GM18520 (cell line): ENCODE data around the gene DNMT3A.

Experiments
- ATAC-seq: cut with Tn5 transposase; IDR thresholded peaks from one replicate; pipeline ENCODE4 v1.9.1; 2021; ENCODE audit not compliant: unreplicated experiment

The DNMT3A gene

DNA sequence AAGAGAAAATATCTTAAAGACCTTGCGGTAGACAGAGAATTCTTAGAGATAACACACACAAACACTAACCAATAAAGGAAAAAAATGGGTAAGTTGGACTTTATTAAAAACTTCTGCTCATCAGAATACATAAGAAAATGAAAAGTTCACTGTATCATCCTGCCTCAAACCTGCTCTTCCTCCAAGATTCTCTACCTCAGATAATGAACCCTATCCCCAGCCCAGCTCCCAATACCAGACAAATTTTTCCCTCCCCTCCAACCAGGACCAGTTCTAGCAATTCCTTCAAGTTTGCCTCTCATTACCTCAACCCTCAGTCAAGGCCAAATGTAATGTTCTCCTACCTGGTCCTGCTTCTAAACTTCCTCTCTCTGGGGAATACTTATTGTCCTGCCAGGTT lies 79.4 kb downstream of the DNMT3A start:
- no peak for ATAC-seq

DNA sequence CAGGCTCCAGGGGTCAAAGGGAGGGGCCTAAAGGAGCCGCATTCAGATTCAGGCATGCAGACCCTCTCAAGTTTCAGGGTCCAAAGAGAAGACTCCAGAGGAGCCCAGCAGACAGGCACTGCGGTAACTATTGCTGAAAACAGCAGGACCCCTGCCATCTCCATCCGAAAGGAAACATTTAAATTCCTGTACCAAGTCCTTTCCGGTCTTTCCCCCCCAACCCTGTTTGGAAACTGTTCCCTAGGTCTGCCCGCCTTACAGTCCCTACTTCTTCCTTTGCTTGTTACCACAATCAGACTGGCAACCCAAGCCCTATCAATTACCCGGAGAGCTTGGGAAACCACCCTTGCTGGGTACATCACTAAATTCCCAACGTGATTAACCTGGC lies 82.0 kb downstream of the DNMT3A start:
- no peak for ATAC-seq

DNA sequence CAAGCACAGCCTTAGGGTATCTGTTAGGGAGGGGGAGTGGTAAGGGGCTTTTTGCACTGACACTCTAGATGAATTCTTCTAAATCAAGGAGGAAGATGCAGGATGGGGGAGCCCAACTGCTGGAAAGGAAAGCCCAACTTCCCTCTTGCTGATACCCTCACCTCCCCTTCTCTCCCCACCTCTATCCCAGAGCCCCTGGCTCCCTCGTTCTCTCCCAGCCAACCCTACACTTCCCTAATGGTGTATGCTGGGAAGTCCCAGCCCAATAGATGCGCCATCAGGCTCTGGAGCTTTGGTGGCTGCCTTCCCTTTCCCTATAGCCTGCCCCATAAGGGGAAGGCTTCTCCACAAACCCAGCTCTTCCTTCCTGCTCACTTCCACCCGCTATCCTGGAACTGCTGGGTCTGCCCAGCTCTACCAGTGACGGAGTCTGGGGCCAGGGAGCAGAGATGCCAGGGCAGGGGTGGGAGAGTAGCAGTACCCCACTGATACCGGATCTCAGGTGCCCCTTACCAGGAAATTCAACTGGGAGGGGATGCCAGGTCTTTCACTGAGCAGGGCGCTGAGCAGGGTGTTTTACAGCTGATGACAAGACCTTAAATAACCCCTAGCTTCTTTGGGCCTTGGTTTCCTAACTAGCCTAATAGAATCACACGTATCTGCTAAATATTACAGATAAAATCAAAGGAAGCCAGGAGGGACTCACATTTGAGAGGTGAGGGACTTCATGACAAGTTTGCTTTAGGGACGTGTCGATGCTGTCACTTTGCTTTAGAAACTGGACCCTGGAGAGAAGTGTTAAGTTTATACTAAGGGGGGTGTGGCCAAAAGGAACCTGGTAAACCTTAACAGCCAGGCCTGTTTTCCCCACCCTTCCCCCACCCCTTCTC lies 82.6 kb downstream of the DNMT3A start:
- no peak for ATAC-seq

DNA sequence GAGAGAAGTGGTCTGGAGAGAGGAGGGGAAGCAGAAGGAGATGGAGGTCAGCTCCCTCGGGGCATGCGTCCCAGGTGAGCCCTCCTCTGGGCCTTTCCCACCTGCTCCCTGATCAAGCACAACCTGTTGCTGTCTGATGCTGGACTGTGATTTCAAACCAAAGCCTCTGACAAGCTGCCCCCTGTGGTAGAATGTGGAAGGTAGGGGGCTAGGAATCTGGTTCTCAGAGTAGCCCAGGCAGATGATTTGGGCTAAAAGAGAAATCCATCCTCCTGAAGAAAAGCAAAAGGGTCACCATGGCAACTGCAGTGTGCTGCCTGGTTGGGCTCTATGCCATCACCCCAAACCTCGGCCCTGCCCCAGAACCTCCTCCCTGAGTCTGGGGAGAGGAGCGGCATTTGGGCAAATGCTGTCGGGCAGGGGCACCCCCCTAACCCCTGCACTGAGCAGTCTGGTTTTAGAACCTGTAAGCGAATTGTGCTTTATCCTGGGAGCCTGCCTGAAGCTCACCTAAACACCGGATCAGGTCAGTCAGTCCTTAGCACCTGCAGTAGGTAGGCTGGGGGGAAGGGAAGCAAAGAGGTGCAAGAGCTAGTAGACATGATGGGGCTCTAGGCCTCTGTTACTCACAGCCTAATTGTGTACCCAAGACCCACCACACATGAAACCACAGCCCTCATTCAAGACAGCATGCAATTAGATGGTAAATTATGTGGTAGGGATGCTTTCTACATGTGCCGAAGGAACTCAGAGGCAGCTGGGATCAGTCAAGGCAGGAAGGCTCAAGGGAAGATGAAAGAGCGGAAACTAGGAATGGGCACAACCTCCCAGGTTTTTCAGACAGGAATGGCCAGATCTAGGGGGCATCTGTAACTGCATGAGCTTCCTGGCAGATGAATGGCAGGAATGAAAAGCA lies 83.5 kb downstream of the DNMT3A start:
- no peak for ATAC-seq

- no peak for ATAC-seq
Measured at GRCh38 chr2:25257032-25257552, 84.6 kb downstream of the DNMT3A start.

DNA sequence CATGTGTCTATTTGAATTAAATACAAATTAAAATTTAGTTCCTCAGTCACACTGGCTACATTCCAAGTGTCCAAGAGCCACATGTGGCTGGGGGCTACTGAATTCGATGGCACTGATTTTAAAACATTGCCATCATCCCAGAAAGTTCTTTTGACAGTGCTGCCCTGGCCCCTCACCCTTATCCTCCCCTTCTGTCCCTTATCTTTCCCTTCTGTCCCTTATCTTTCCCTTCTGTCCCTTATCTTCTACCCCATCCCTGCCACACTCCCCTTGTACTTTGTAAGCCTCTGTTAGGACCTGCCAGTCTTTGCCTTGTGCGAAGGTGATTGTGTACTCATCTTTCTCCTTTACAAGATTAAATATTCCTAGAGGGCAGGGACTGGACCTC lies 85.2 kb downstream of the DNMT3A start:
- no peak for ATAC-seq

- ATAC-seq: no peak
Measured at GRCh38 chr2:25255745-25256487, 85.8 kb downstream of the DNMT3A start.

DNA sequence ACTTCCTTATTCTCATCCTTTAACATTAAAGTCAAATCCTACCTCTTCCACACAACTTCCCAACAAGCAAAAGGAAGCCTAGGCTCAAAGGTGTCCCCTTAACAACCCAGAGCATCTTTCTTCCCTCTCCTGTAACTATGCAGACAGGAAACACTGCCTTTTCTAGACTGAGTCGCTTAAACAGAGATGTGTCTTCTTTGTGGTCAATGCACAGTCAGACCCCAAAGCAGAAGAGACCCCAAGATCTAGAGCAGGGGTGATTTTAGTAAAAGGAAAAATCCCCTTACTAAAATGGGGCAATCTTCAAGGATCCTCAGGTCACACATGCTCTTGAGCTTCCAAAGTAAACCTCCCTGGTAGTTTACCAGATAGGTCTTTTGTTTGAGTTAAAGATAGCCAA lies 86.8 kb downstream of the DNMT3A start:
- ATAC-seq: no peak

GRCh38 chr2:25253153-25253626 lies 88.5 kb downstream of the DNMT3A start:
- ATAC-seq: no peak

DNA sequence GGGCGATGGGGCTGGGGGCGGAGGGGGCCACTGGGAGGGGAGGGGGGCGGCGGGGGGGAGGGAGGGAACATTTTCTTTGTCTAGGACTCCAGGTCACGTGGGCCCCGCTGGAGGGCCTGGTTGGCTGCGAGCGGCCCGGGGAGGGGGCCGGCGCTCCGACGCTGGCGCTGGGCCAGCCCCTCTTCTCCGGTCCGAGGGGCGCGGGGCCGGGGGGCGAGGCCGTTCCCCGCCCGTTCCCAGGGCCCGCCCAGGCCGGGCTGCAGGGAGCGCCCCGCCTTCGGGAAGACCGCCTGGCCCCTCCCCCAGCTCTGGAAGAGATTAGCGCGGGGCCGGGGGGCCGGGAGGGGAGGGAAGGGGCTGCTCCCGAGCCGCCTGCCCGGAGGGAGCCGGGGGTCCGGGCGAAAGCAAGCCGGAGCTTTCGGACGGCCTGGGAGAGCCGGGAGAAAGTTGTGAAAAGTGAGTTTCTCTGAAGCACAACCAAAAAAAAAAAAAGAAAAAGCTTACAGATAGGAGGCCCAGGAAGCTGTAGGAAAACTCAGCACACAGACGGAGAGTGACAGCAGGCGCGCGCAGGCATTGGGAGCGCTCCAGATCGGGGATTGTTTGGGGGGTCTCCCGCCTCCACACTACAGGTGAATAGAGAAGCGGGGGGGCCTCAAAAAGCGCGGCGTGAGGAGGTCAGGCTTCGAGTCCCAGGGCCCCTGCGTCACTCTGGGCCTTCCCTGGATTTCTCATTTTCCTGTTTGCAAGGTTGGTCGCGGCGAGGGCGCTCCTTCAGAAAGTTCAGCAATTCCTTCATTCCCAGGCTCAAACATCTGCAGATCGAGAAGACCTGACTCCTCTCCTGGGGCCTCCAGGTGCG lies 89.2 kb downstream of the DNMT3A start:
- no peak for ATAC-seq

- no peak for ATAC-seq
Measured at GRCh38 chr2:25251422-25252273, 90.1 kb downstream of the DNMT3A start.

- no peak for ATAC-seq
Measured at GRCh38 chr2:25251071-25251421, 90.7 kb downstream of the DNMT3A start.

- ATAC-seq: no peak
Measured at GRCh38 chr2:25250331-25251070, 91.2 kb downstream of the DNMT3A start.

DNA sequence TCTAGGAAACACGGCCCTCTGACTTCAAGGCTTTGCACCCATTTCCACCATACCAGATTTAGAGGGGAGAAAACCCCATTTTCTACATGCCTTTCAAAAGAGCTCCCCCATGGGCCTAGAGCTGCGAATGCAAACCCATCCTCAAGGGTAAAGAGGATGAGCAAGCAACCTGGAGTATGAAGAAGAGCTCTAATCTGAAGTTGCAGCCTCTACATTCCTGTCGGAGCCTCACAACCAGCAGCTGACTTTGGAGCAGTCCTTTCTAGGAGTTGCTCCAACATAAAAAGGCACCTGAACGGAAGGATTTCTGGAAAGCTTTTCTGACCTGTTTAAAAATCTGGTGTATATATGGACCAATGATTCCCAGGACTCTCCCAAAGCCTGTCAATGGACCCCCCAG lies 91.9 kb downstream of the DNMT3A start:
- ATAC-seq: no peak

DNA sequence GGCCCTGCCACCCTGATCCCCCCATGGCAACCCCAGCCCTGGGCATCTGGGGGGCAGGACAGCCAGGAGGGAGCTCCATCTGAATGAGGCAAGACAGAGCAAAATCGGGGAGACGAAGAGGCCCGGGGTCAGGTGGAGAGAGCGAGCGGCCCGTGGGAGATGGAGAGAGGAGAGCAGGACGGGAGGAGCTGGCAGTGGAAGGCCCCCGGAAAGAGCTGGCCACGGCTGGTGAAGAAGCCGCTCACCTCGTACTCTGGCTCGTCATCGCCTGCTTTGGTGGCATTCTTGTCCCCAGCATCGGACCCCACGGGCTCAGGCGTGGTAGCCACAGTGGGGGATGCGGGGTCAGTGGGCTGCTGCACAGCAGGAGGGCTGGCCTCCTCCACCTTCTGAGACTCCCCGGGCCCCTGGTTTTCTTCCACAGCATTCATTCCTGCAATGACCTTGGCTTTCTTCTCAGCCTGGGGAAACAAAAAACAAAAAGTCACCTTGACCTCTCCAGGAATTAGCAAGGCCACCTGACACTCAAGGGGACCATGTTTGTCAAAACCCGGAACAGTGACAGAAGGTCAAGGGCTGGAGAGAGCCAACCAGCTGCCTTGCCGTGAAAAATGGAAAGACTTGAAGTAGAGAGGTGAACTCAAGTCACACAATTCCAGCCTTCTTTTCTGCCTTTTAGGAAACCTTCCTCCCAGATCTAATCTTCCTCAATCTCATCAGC lies 93.8 kb downstream of the DNMT3A start:
- ATAC-seq: no peak

- ATAC-seq: no peak
Measured at GRCh38 chr2:25246558-25247290, 95.0 kb downstream of the DNMT3A start.

DNA sequence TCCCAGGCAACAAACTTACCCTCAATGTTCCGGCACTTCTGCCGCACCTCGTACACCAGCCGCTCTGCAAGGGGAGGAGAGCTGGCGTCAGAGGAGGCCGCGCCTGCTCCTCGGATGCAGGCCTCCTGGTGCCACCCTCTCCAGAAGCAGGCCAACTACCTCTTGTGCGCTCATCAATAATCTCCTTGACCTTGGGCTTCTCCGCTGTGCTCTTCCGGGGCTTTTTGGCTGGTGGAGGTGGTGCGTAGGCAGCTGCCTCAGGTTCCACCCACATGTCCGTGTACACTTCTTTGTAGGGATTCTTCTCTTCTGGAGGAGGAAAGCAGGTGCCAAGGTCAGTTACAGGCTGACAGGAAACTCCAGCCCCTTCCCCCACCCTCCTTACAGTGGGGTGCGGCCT lies 95.7 kb downstream of the DNMT3A start:
- ATAC-seq: no peak
